AG04449 (cell line): Measurements from ENCODE around the gene CHPF.

Experiments used
- CTCF ChIA-PET: fragments of 350-600 bp; formaldehyde crosslinking; extraction: SDS; loops from one replicate; lab custom pipeline; 2021; ENCODE audit warnings: antibody characterized with exemption; lab: Yijun Ruan, JAX
- POLR2A ChIA-PET: fragments of 400-600, 350-600 bp; formaldehyde crosslinking; extraction: SDS; loops from one replicate; lab custom pipeline; 2020; ENCODE audit warnings: antibody characterized with exemption, inconsistent platforms; lab: Yijun Ruan, JAX
- DNase-seq: peaks from one replicate; pipeline ENCODE4 v3.0.0-alpha.2; 2010; ENCODE audit warnings: low read depth, low spot score
- H3K4me3 ChIP-seq: 2 replicates; pipeline ENCODE4 v1.5.1; 2011; ENCODE audit warnings: low read depth, mild to moderate bottlenecking, control low read depth, low read length
- TF ChIP-seq, protein P1 (sequence below): IDR thresholded peaks from one replicate; pipeline ENCODE4 v1.5.1; 2011; ENCODE audit warnings: mild to moderate bottlenecking, moderate library complexity, low read length, control low read depth, inconsistent platforms; ENCODE audit not compliant: insufficient read depth; ENCODE audit errors: missing control alignments

The CHPF gene

DNA sequence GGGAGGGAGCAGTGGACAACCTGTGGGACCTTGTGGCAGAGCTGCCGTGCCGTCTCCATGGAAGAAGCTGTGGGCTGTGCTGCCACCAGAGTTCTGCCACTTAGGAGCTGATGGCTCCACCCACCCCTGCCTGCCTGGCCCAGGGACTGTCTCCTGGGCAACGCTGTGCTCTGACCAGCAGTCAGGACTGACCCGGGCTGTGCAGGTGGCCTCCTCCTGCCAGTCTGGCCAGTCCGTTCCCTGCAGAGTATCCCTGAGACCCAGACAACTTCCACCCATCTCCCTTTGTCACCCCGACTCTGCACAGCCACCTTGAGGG, 16.6 kb downstream of the CHPF start:
- CTCF ChIA-PET = interaction anchor here (0.7 to 20.4 kb wide), 10 partner anchors 14 to 368 kb away, joined by 3 to 1084 read pairs (median 82); partner anchors contain the start of genes ASIC4, CHPF, DNPEP and GMPPA
- TF ChIP-seq, protein P1, sequence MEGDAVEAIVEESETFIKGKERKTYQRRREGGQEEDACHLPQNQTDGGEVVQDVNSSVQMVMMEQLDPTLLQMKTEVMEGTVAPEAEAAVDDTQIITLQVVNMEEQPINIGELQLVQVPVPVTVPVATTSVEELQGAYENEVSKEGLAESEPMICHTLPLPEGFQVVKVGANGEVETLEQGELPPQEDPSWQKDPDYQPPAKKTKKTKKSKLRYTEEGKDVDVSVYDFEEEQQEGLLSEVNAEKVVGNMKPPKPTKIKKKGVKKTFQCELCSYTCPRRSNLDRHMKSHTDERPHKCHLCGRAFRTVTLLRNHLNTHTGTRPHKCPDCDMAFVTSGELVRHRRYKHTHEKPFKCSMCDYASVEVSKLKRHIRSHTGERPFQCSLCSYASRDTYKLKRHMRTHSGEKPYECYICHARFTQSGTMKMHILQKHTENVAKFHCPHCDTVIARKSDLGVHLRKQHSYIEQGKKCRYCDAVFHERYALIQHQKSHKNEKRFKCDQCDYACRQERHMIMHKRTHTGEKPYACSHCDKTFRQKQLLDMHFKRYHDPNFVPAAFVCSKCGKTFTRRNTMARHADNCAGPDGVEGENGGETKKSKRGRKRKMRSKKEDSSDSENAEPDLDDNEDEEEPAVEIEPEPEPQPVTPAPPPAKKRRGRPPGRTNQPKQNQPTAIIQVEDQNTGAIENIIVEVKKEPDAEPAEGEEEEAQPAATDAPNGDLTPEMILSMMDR = no peak
- no peak overlapping the region for H3K4me3 ChIP-seq
- POLR2A ChIA-PET = interaction anchor here (0.9 kb wide), 1 partner anchor 9 kb away, joined by 3 read pairs; no protein-coding TSS in a partner anchor
- no peak for DNase-seq

DNA sequence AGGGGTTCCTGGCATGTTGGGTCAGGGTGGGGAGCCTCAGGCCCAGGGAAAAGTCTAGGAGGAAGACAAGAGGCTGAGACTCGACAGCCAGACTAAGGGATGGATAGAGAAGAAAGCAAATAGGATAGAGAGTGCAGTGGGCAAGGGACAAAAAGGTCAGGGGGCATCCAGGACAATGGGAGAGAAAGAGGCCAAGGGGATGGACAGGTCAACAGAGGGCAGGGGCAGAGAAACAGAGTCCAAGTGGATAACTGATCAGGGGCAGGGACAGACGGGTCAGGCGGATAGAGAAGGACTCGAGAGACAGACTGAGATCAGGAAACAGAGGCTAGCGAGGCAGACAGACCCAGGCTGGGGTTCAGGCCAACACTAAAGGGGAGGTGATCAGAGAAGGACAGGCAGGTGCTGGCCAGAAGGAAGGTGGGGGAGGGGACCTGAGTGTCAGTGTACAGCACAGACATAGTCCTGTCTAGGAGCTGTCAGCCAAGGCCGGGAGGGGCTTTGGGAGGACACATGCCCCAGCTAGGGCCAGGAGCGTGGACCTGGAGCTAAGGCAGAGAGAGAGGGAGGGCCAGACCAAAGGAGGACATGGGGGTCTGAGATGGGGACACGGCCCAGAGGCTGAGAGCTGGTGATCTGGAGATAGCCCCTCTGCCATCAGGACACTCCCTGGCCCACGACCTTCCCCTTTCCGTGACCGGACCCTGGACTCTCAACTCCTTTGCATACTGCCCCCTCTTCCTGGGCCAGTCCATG, 17.1 kb downstream of the CHPF start:
- no peak for DNase-seq
- TF ChIP-seq, protein P1 = no peak
- ChIA-PET POLR2A (interaction anchor here (1.0 to 1.5 kb wide), 2 partner anchors 17 to 32 kb away, joined by 3 to 4 read pairs; partner anchors contain the start of genes CHPF and TMEM198), CTCF (interaction anchor here (0.7 to 20.4 kb wide), 11 partner anchors 14 to 368 kb away, joined by 3 to 1084 read pairs (median 12); partner anchors contain the start of genes ASIC4, CHPF, DNPEP and GMPPA)
- H3K4me3 ChIP-seq = no peak overlapping the region

DNA sequence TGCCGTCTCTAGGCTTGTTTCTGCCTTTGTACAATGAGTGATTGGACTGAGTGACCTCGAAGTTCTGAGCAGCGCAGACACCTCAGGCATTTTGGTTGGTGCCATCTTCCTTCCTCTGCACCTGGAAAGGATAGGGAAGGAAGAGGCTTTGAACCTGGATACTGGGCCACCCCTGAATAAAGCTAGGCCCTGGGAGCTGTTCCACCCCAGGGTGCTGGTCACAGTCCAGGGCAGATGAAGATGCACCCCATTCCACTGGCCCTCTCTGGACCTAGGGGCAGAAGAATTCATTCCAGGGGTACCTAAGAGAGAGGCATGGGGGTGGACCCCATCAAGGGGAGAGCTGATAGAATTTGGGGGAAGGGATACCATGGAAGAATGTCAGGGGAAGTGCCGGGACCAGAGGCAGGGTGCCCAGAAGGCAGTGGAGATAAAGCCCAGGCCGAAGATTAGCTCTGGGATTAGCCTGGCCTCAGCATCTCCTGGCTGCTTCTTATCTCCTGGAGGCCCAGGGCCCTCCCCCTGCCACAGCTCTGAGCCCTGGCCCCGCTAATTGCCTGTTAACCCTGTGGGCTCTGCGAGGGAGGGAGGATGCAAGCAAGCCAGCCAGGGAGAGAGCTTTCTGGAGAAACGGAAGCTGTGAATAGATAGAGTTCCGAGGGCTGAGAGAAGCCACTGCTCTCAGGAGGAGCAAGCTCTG, 17.9 kb downstream of the CHPF start:
- CTCF ChIA-PET = interaction anchor here (0.9 to 20.4 kb wide), 8 partner anchors 15 to 136 kb away, joined by 3 to 1084 read pairs (median 142); partner anchors contain the start of genes ASIC4, CHPF, DNPEP and GMPPA
- TF ChIP-seq, protein P1 = no peak
- no peak overlapping the region for H3K4me3 ChIP-seq
- POLR2A ChIA-PET = interaction anchor here (0.7 to 1.5 kb wide), 4 partner anchors 14 to 68 kb away, joined by 3 to 4 read pairs (median 3); partner anchors contain the start of genes CHPF and TMEM198
- DNase-seq = no peak

DNA sequence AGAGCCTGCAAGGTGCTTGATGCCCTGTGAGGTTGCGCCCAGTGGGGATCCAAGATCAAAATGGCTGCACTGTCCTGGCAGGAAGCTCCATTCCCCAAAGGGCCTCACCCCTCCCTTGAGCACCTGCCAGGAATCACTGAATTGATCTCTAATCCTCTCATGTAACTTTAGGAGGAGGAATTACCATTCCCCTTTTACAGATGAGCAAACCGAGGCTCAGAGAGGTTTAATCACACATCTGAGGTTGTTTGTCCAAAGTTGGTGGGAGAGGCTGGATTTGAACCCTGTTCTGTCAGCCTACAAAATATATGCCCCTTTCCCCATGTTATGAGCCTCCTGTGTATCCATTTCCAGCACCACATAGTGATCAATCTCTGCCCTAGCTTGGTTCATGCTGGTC, 18.8 kb downstream of the CHPF start:
- TF ChIP-seq, protein P1 = no peak
- POLR2A ChIA-PET = interaction anchor here (0.7 to 1.5 kb wide), 3 partner anchors 13 to 67 kb away, joined by 3 to 4 read pairs (median 3); partner anchors contain the start of genes CHPF and TMEM198
- CTCF ChIA-PET = interaction anchor here (1.0 to 20.4 kb wide), 7 partner anchors 16 to 230 kb away, joined by 3 to 1084 read pairs (median 178); partner anchors contain the start of genes ASIC4, CHPF, DNPEP and GMPPA
- no peak overlapping the region for H3K4me3 ChIP-seq
- no peak for DNase-seq

DNA sequence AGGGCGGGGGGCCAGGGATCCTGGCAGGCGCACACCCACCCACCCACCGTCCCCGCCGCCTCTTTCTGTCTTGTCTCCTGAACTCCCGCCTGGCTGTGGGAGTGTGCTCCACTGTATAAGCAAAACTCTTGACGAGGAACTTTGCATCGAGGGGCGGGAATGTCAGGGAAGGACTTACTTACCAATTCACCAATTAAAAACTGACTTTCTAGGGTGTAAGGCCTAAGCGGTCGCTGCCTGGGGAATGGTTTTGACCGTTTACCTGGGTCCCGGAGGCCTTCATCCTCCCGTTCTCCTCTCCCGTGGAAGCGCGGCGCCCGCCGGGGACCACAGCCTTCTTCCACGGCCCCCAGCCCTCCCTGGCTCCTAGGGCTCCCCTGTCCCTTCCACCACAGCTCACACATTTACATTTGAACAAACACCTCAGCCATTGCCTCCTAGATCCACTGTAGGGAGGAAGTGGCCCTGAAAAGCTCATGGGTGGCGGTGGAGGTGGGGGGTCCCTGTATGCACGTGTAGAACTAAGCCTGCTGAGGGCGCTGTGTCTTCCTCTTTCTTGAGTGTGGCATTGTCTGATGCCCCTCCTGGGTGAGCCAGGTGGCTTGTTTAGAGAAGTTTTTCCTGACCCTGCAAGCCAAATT, 20.5 kb downstream of the CHPF start:
- TF ChIP-seq, protein P1 = no peak
- CTCF ChIA-PET = interaction anchor here (0.7 to 39.0 kb wide), 10 partner anchors 2 to 228 kb away, joined by 3 to 1084 read pairs (median 142); partner anchors contain the start of genes ASIC4, CHPF, DNPEP and GMPPA
- no peak overlapping the region for H3K4me3 ChIP-seq
- POLR2A ChIA-PET = no interaction called here
- DNase-seq = no peak
